Activated naive CD4-positive, alpha-beta T cell treated with anti-CD3 and anti-CD28 coated beads, Interleukin-2, amount 50 U/mL, for 24 hours (primary cell): ENCODE measurements around the gene FAM184A.

Experiments used
- H3K27ac Mint-ChIP-seq: one replicate; pipeline ENCODE4 v1.8.0; 2021; ENCODE audit warnings: mild to moderate bottlenecking, mixed read lengths
- H3K27me3 Mint-ChIP-seq: one replicate; pipeline ENCODE4 v1.8.0; 2021; ENCODE audit warnings: mixed read lengths
- H3K36me3 Mint-ChIP-seq: one replicate; pipeline ENCODE4 v1.8.0; 2021; ENCODE audit warnings: mixed read lengths
- H3K4me1 Mint-ChIP-seq: one replicate; pipeline ENCODE4 v1.8.0; 2021; ENCODE audit warnings: mixed read lengths
- H3K4me3 Mint-ChIP-seq: one replicate; pipeline ENCODE4 v1.8.0; 2021; ENCODE audit warnings: mild to moderate bottlenecking, mixed read lengths
- H3K9me3 Mint-ChIP-seq: one replicate; pipeline ENCODE4 v1.8.0; 2021; ENCODE audit warnings: mixed read lengths

Gene FAM184A

DNA sequence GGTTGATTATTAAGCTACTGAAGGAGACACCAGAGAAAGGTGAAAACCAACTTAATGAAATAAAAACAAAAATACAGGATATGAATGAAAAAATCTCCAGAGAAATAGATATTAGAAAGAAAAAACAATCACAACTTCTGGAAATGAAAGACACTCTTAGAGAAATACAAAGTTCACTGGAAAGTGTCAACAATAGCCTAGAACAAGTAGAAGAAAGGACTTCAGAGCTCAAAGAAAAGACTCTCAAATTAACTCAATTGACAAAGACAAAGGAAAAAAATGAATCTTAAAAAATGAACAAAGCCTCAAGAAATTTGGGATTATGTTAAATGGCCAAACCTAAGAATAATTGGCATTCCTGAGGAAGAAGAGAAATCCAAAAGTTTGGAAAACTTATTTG, 133.2 kb downstream of the FAM184A start:
- Mint-ChIP-seq H3K9me3 (peaks cover 55% of the 10 kb centered on the region), H3K27me3 (no peaks in the 10 kb centered on the region)

GRCh38 chr6:118940770-118941169, 137.7 kb downstream of the FAM184A start:
- H3K4me3 Mint-ChIP-seq, result no peak overlapping the region
- H3K27ac Mint-ChIP-seq, result no peak overlapping the region
- H3K9me3 Mint-ChIP-seq, result peaks cover 27% of the 10 kb centered on the region
- peaks cover 36% of the 10 kb centered on the region for H3K36me3 Mint-ChIP-seq
- no peaks in the 10 kb centered on the region for H3K27me3 Mint-ChIP-seq
- peaks cover 7% of the 10 kb centered on the region for H3K4me1 Mint-ChIP-seq

More for the DNA sequence above, 133.2 kb downstream of the FAM184A start:
- H3K27ac Mint-ChIP-seq, result no peak overlapping the region
- H3K36me3 Mint-ChIP-seq, result peaks cover 28% of the 10 kb centered on the region
- H3K4me1 Mint-ChIP-seq, result no peaks in the 10 kb centered on the region
- H3K4me3 Mint-ChIP-seq, result no peak overlapping the region

GRCh38 chr6:118939683-118940082, 138.8 kb downstream of the FAM184A start:
- Mint-ChIP-seq H3K27me3 (no peaks in the 10 kb centered on the region), H3K9me3 (peaks cover 17% of the 10 kb centered on the region)

GRCh38 chr6:118935978-118936703, 142.3 kb downstream of the FAM184A start:
- H3K36me3 Mint-ChIP-seq, result peaks cover 22% of the 10 kb centered on the region
- H3K9me3 Mint-ChIP-seq, result no peaks in the 10 kb centered on the region
- no peaks in the 10 kb centered on the region for H3K27me3 Mint-ChIP-seq
- no peak overlapping the region for H3K27ac Mint-ChIP-seq
- H3K4me1 Mint-ChIP-seq, result peaks cover 41% of the 10 kb centered on the region
- H3K4me3 Mint-ChIP-seq, result peak overlapping the region; percentile 92

More at GRCh38 chr6:118939683-118940082, 138.8 kb downstream of the FAM184A start:
- no peak overlapping the region for H3K4me3 Mint-ChIP-seq
- H3K4me1 Mint-ChIP-seq, result peaks cover 13% of the 10 kb centered on the region
- H3K27ac Mint-ChIP-seq, result no peak overlapping the region
- H3K36me3 Mint-ChIP-seq, result peaks cover 36% of the 10 kb centered on the region

DNA sequence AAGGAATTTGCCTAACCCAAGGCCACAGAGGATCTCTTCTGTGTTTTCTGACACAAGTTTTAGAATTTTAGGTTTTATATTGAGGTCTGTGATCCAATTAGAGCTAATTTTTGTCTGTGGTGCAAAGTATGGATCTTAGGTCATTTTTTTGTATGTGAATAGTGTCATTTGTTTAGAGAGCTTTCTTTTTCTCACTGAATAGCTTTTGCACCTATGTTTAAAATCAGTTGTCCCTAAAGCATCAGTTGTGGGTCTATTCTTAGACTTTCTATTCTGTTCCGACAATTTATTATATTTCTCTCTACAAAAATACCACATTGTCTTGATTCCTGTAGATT, 143.2 kb downstream of the FAM184A start:
- H3K4me3 Mint-ChIP-seq, result peak overlapping the region; percentile 92
- H3K4me1 Mint-ChIP-seq, result peaks cover 48% of the 10 kb centered on the region
- H3K9me3 Mint-ChIP-seq, result no peaks in the 10 kb centered on the region
- H3K36me3 Mint-ChIP-seq, result peaks cover 26% of the 10 kb centered on the region
- no peaks in the 10 kb centered on the region for H3K27me3 Mint-ChIP-seq
- H3K27ac Mint-ChIP-seq, result peak overlapping the region; percentile 76

DNA sequence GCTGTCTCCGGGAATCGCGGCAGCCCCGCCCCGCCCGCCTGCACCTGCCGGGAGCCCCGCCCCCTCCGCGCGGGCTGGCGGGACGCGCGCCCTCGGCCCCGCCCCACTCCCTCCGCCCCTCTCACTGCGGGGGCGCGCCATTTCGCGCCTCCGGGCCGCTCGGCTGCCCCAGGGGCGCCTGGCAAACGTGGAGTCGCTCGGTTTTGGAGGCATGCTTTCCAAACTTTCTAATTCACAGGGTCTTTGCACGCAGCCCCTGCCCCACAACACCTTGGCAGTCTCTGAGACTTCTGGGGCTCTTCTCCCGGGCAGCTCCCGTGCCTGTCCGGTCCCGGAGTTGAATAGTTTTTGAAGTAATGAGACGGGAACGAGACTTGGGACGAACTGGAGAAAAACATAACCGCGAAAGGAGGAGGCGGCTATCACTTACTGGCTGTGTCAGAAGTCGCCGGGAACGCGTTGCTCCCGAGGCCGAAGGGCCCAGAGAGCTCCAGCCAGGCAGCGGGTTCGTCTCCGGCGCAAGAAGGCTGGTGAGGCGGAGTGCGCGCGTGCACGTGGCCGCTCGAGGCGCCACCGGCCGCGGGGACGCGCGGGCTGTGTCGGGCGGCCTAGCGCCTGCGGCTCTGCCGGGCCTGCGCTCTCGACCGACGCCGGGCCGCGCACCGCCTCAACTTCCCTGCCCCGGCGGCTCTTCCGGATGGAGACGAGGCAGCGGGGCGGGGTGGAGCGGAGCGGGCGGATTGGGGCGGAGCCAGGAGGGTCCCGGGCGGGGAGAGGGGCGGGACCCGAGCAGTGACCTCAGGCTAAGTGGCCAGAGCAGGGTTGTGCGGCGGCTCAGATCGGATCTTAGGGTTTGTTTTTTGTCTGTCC, 143.8 kb downstream of the FAM184A start, which contains the start of gene MCM9:
TSS of gene MCM9 (minus strand) at position 699 of the 870 bp plus-strand sequence. CDS start 3,436 bp downstream, outside the sequence.
- Mint-ChIP-seq H3K4me3 (peak within 1 kb of the TSS; percentile 92), H3K27ac (peak within 1 kb of the TSS; percentile 85), H3K9me3 (no peaks in the 10 kb centered on the region), H3K4me1 (peaks cover 48% of the 10 kb centered on the region), H3K36me3 (peaks cover 24% of the 10 kb centered on the region), H3K27me3 (no peaks in the 10 kb centered on the region)

DNA sequence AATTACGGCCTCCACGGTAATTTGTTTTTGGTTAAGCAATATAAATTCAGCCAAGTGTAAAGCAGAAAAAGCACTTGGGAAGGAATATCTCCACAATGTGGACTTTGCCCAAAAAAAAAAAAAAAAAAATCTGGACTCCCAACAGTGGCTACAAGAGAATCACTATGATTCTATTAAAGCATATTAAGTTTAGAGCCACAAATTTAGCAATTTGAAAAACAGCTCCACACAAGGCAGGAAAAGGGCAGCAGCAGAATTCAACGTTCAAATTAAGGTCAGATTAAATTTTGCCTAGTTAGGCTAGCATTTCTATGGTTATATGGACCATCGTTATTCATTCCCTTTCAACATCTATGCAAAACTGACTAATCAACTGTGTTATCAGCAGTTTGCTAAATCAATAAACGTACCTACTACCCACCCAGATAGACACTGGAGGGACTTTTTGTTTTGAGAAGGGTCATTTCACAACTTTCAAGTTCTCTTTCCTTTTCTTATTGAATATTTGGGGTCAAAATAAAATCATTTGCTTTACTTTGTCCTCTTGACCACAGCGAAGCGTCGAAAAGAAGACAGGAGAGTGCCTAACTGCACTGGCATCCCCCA, 144.5 kb downstream of the FAM184A start:
- Mint-ChIP-seq H3K36me3 (peaks cover 20% of the 10 kb centered on the region), H3K27ac (peak overlapping the region; percentile 85), H3K4me3 (peak overlapping the region; percentile 92), H3K27me3 (no peaks in the 10 kb centered on the region), H3K4me1 (peaks cover 48% of the 10 kb centered on the region), H3K9me3 (no peaks in the 10 kb centered on the region)

DNA sequence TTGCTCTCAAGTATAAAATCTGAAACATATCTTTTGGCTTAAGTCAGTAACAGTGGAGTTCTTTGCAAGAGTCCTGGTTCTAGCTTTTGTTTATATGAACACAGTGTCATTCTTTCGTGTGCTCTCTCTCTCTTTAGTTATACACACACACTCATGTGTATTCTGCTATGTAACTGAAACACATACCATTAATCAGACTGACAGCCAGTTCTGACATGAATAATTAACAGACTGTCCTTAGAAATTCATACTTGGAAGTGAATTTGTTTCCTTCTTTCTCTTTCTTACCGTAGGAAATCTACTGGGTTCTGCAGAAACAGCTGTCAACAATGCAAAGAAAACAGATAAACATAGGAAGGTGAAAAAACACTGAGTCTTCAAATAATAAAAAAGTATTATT, 146.0 kb downstream of the FAM184A start:
- Mint-ChIP-seq H3K4me3 (no peak overlapping the region), H3K9me3 (no peaks in the 10 kb centered on the region), H3K4me1 (peaks cover 48% of the 10 kb centered on the region), H3K27me3 (no peaks in the 10 kb centered on the region), H3K36me3 (peaks cover 9% of the 10 kb centered on the region), H3K27ac (no peak overlapping the region)

DNA sequence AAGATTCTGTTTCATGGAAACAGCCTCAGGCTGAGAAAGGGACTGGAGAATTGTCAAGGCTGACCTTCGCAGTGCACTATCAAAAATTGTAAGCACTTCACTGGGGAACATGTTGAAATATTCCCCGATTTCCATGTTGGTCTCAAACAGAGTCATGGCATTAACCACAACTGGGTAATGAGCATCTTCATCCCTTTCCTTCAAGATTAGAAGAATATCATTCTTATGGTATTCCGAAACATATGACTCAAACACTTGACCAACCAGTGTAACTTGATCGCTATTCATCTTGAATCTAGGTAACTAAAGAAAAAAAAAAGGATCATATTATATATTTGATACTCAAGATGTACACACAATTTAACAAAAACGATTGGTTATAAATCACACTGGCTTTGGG, 147.0 kb downstream of the FAM184A start:
- Mint-ChIP-seq H3K36me3 (peaks cover 13% of the 10 kb centered on the region), H3K4me1 (peaks cover 44% of the 10 kb centered on the region), H3K4me3 (no peak overlapping the region), H3K27me3 (no peaks in the 10 kb centered on the region), H3K9me3 (no peaks in the 10 kb centered on the region), H3K27ac (no peak overlapping the region)

GRCh38 chr6:118930680-118931079, 147.8 kb downstream of the FAM184A start:
- no peaks in the 10 kb centered on the region for H3K9me3 Mint-ChIP-seq
- H3K27ac Mint-ChIP-seq, result no peak overlapping the region
- no peak overlapping the region for H3K4me3 Mint-ChIP-seq
- peaks cover 16% of the 10 kb centered on the region for H3K36me3 Mint-ChIP-seq
- peaks cover 45% of the 10 kb centered on the region for H3K4me1 Mint-ChIP-seq
- no peaks in the 10 kb centered on the region for H3K27me3 Mint-ChIP-seq

GRCh38 chr6:118923035-118923434, 155.4 kb downstream of the FAM184A start:
- Mint-ChIP-seq H3K9me3 (no peaks in the 10 kb centered on the region), H3K4me1 (peaks cover 7% of the 10 kb centered on the region), H3K4me3 (no peak overlapping the region), H3K27me3 (no peaks in the 10 kb centered on the region), H3K27ac (no peak overlapping the region), H3K36me3 (peaks cover 26% of the 10 kb centered on the region)

DNA sequence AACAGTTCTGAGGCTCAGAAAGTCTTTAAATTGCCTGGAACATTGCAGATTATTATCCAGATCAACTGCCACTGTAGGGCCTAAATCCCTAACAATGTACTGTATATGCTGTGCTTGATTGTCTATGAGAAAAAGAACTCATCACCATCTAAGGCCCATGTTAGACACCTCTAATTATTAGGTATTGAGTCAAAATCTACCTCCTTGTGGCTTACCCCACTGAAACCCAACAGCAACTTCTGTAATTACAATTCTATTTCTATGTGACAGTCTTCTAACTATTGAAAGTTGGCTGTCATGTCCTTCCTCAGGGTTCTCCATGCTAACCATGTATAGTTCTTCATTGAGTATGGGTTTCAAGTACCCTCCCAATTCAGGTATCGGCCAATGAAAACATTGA, 157.4 kb downstream of the FAM184A start:
- no peak overlapping the region for H3K27ac Mint-ChIP-seq
- H3K9me3 Mint-ChIP-seq, result no peaks in the 10 kb centered on the region
- no peak overlapping the region for H3K4me3 Mint-ChIP-seq
- H3K4me1 Mint-ChIP-seq, result peaks cover 6% of the 10 kb centered on the region
- peaks cover 23% of the 10 kb centered on the region for H3K36me3 Mint-ChIP-seq
- H3K27me3 Mint-ChIP-seq, result no peaks in the 10 kb centered on the region

DNA sequence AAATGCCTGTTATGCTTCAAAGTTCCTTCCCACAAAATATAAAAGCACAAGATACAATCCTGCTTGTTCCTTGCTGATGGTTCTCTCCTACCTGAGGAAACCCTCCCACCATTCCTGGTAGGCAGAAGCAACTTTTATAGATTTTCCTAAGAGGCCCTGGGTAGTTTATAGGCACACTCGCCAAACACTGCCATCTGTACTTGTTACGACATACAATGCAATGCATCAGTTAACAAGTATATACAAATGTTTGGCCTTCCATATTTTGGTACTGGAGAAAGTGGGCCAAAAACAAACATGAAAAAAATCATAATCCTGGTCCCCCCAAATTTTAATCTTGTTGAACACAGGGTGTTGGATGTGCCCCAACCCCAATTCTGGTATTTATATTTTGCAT, 160.1 kb downstream of the FAM184A start:
- peaks cover 6% of the 10 kb centered on the region for H3K4me1 Mint-ChIP-seq
- H3K27me3 Mint-ChIP-seq, result no peaks in the 10 kb centered on the region
- no peak overlapping the region for H3K27ac Mint-ChIP-seq
- peaks cover 24% of the 10 kb centered on the region for H3K36me3 Mint-ChIP-seq
- no peaks in the 10 kb centered on the region for H3K9me3 Mint-ChIP-seq
- no peak overlapping the region for H3K4me3 Mint-ChIP-seq

- no peaks in the 10 kb centered on the region for H3K27me3 Mint-ChIP-seq
- no peak overlapping the region for H3K27ac Mint-ChIP-seq
- H3K9me3 Mint-ChIP-seq, result no peaks in the 10 kb centered on the region
- no peak overlapping the region for H3K4me3 Mint-ChIP-seq
- H3K36me3 Mint-ChIP-seq, result peaks cover 27% of the 10 kb centered on the region
- peaks cover 10% of the 10 kb centered on the region for H3K4me1 Mint-ChIP-seq
These were observed 160.7 kb downstream of the FAM184A start for GRCh38 chr6:118917546-118918328.

GRCh38 chr6:118914598-118914997, 163.9 kb downstream of the FAM184A start:
- Mint-ChIP-seq H3K9me3 (no peaks in the 10 kb centered on the region), H3K36me3 (peaks cover 22% of the 10 kb centered on the region), H3K4me3 (no peak overlapping the region), H3K27me3 (no peaks in the 10 kb centered on the region), H3K27ac (peak overlapping the region; percentile 19), H3K4me1 (peaks cover 7% of the 10 kb centered on the region)
